Prostate gland (tissue), 2 donors: Measurements from ENCODE around the gene FARS2.

Experiments used
- CTCF ChIP-seq, 4 experiments: fragments of 200-600 bp in 2 of 4; fragments of 450-650 bp in 2 of 4; sonication (generic) in 2 of 4; IDR thresholded peaks; 1 replicate in 3 of 4; 2 replicates in 1 of 4; pipeline ENCODE4 v1.5.1; 2016 to 2019; ENCODE audit warnings: antibody characterized with exemption in 4 of 4, mild to moderate bottlenecking in 2 of 4, moderate library complexity in 2 of 4
- POLR2A ChIP-seq: fragments of 450-650 bp; IDR thresholded peaks from one replicate; pipeline ENCODE4 v1.6.1; 2016; ENCODE audit warnings: antibody characterized with exemption, mild to moderate bottlenecking
- POLR2AphosphoS5 ChIP-seq: sonication (generic); formaldehyde crosslinking; IDR thresholded peaks from one replicate; pipeline ENCODE4 v1.6.1; 2017; ENCODE audit warnings: antibody characterized with exemption

GRCh38 chr6:5345324-5345723 lies 84.0 kb downstream of the FARS2 start:
- TF ChIP-seq CTCF (IDR thresholded peaks at IDR 0.05) (no peak), POLR2A (no peak), POLR2AphosphoS5 (no peak)
